Loucy (cell line): ENCODE results near the gene PDZRN3.

Experiments
- H2AFZ ChIP-seq: fragments of 200-600 bp; sonication (generic); 2 replicates; pipeline ENCODE4 v1.6.0; 2016; ENCODE audit warnings: antibody characterized with exemption, mild to moderate bottlenecking, low read length, moderate library complexity
- H3F3A ChIP-seq: fragments of 200-600 bp; 2 replicates; pipeline ENCODE4 v1.6.0; 2016; ENCODE audit warnings: antibody characterized with exemption, low read depth, mild to moderate bottlenecking
- H3K27me3 ChIP-seq: fragments of 200-600 bp; sonication (generic); 2 replicates; pipeline ENCODE4 v1.6.1; 2014; ENCODE audit warnings: low read length, mild to moderate bottlenecking; ENCODE audit not compliant: insufficient read depth, poor library complexity, severe bottlenecking
- H3K36me3 ChIP-seq: fragments of 200-600 bp; sonication (generic); 2 replicates; pipeline ENCODE4 v1.6.1; 2016; ENCODE audit warnings: low read length; ENCODE audit not compliant: insufficient read depth
- H3K4me1 ChIP-seq: fragments of 200-600 bp; sonication (generic); 2 replicates; pipeline ENCODE4 v1.5.1; 2014; ENCODE audit warnings: low read length, mild to moderate bottlenecking; ENCODE audit not compliant: insufficient read depth, poor library complexity, severe bottlenecking
- H3K4me2 ChIP-seq: fragments of 200-600 bp; sonication (generic); 2 replicates; pipeline ENCODE4 v1.6.0; 2014; ENCODE audit warnings: antibody characterized with exemption, low read length, low read depth, mild to moderate bottlenecking; ENCODE audit not compliant: poor library complexity, severe bottlenecking
- H3K4me3 ChIP-seq: fragments of 200-600 bp; sonication (generic); 2 replicates; pipeline ENCODE4 v1.5.1; 2014; ENCODE audit warnings: low read length, mild to moderate bottlenecking, mixed read lengths; ENCODE audit not compliant: poor library complexity, severe bottlenecking
- H3K79me2 ChIP-seq: fragments of 200-600 bp; sonication (generic); 2 replicates; pipeline ENCODE4 v1.6.1; 2014; ENCODE audit warnings: low read length; ENCODE audit not compliant: insufficient read depth
- H3K9ac ChIP-seq: fragments of 200-600 bp; sonication (generic); 2 replicates; pipeline ENCODE4 v1.6.0; 2014; ENCODE audit warnings: mild to moderate bottlenecking, low read depth, low read length, moderate library complexity; ENCODE audit not compliant: poor library complexity, severe bottlenecking
- H3K9me2 ChIP-seq: fragments of 200-600 bp; sonication (generic); replicated peaks from 2 replicates; pipeline ENCODE4 v1.6.1; 2016; ENCODE audit warnings: low read depth, low read length, mixed read lengths
- H3K9me3 ChIP-seq: fragments of 200-600 bp; sonication (generic); 2 replicates; pipeline ENCODE4 v1.6.1; 2014; ENCODE audit warnings: mild to moderate bottlenecking, antibody characterized with exemption, low read length, low read depth; ENCODE audit not compliant: insufficient read depth
- H4K20me1 ChIP-seq: fragments of 200-600 bp; sonication (generic); 2 replicates; pipeline ENCODE4 v1.6.0; 2014; ENCODE audit warnings: antibody characterized with exemption, low read length, mild to moderate bottlenecking; ENCODE audit not compliant: insufficient read depth, poor library complexity, severe bottlenecking
- EZH2phosphoT487 ChIP-seq: fragments of 200-600 bp; IDR thresholded peaks from 2 replicates; pipeline ENCODE4 v1.6.1; 2018; ENCODE audit warnings: antibody characterized with exemption, mild to moderate bottlenecking, moderate library complexity, borderline replicate concordance
- TF ChIP-seq, protein P1 (sequence below): fragments of 200-600 bp; sonication (generic); conservative IDR thresholded peaks from 2 replicates; pipeline ENCODE4 v1.5.1; 2014; ENCODE audit warnings: mild to moderate bottlenecking, antibody characterized with exemption, low read length

The PDZRN3 gene

DNA sequence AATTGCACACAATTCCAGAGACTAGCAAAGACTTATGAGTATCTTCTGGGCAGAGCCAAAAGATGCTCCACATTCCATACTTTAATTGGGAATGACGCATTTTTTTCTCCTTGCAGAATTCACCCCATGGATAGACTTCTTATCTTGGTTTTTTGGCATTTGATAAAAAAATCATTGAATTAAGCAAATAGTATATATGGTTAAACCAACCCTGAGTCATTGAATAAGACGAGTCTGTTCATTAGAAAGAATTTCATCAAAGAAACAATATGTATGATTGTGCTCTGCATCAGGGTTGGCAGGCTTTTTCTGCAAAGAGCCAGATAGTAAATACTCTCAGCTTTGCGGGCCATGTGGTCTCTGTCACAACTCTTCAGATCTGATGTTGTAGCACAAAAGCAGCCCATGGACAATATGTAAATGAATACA lies 9.2 kb upstream of the PDZRN3 start:
- H3K9me3 ChIP-seq: no peaks in the 10 kb centered on the region
- no peaks in the 10 kb centered on the region for H3K9me2 ChIP-seq
- H3F3A ChIP-seq: no peaks in the 10 kb centered on the region
- no peak overlapping the region for H3K4me3 ChIP-seq
- no peak overlapping the region for H3K4me2 ChIP-seq
- no peaks in the 10 kb centered on the region for H4K20me1 ChIP-seq
- no peak overlapping the region for H3K9ac ChIP-seq
- no peak for TF ChIP-seq EZH2phosphoT487
- TF ChIP-seq, protein P1, sequence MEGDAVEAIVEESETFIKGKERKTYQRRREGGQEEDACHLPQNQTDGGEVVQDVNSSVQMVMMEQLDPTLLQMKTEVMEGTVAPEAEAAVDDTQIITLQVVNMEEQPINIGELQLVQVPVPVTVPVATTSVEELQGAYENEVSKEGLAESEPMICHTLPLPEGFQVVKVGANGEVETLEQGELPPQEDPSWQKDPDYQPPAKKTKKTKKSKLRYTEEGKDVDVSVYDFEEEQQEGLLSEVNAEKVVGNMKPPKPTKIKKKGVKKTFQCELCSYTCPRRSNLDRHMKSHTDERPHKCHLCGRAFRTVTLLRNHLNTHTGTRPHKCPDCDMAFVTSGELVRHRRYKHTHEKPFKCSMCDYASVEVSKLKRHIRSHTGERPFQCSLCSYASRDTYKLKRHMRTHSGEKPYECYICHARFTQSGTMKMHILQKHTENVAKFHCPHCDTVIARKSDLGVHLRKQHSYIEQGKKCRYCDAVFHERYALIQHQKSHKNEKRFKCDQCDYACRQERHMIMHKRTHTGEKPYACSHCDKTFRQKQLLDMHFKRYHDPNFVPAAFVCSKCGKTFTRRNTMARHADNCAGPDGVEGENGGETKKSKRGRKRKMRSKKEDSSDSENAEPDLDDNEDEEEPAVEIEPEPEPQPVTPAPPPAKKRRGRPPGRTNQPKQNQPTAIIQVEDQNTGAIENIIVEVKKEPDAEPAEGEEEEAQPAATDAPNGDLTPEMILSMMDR: no peak
- no peaks in the 10 kb centered on the region for H3K79me2 ChIP-seq
- H3K27me3 ChIP-seq: no peaks in the 10 kb centered on the region
- H2AFZ ChIP-seq: no peak overlapping the region
- H3K4me1 ChIP-seq: no peaks in the 10 kb centered on the region
- H3K36me3 ChIP-seq: no peaks in the 10 kb centered on the region

DNA sequence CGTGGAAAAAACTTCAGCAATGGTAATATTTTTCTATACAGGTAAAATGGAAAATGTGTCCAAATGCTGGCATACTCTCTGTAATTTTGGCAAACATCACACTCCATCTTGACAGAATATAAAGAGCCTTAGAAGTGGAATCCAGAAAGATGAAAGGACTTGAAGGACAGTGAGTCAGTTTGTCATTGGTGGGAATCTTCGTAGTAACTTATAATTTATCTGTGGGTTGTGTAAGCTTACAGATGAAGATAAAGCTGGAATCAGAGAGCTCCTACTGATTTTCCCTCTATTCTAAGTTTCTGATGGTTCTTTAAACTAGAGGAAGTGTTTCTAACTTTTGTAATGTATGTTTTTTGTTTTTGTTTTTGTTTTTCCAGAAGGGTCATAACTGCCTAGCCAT lies 8.7 kb upstream of the PDZRN3 start:
- TF ChIP-seq, protein P1: no peak
- no peak for TF ChIP-seq EZH2phosphoT487
- no peak overlapping the region for H3K4me2 ChIP-seq
- no peak overlapping the region for H3K4me3 ChIP-seq
- no peaks in the 10 kb centered on the region for H3F3A ChIP-seq
- no peaks in the 10 kb centered on the region for H3K4me1 ChIP-seq
- H3K36me3 ChIP-seq: no peaks in the 10 kb centered on the region
- no peaks in the 10 kb centered on the region for H3K27me3 ChIP-seq
- H3K9me2 ChIP-seq: no peaks in the 10 kb centered on the region
- no peaks in the 10 kb centered on the region for H3K79me2 ChIP-seq
- no peak overlapping the region for H2AFZ ChIP-seq
- no peaks in the 10 kb centered on the region for H4K20me1 ChIP-seq
- no peaks in the 10 kb centered on the region for H3K9me3 ChIP-seq
- H3K9ac ChIP-seq: no peak overlapping the region

DNA sequence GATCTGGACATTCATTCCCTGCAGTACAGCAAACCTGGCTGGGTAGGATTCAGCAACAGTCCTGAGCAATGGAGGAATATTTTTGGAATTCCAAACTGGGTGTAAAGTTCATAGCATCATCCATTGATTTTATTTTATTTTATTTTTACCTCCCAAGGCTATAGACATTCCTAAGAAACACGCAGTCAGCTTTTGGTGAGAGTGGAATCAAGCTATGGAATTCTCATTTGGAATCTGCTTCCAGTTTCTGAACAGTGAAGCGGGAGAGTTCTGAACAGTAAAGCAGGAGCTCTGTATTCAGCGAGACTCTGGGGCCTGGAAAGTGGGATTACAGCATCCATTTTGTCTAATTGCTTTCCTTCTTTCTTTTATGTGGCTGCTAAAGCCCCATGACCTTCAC lies 1.4 kb upstream of the PDZRN3 start:
- Histone ChIP-seq H3K9ac (no peak overlapping the region), H3K9me2 (no peaks in the 10 kb centered on the region), H3K4me1 (no peaks in the 10 kb centered on the region), H3K27me3 (no peaks in the 10 kb centered on the region), H3K9me3 (no peaks in the 10 kb centered on the region), H3K4me2 (no peak overlapping the region), H3F3A (no peaks in the 10 kb centered on the region), H3K36me3 (no peaks in the 10 kb centered on the region), H3K79me2 (no peaks in the 10 kb centered on the region), H4K20me1 (no peaks in the 10 kb centered on the region), H2AFZ (no peak overlapping the region), H3K4me3 (no peak overlapping the region)
- TF ChIP-seq, protein P1: no peak
- TF ChIP-seq EZH2phosphoT487: no peak
